ENCODE data around the gene TEX9.

GRCh38 chr15:56464893-56465520 lies 99.8 kb downstream of the TEX9 start, which contains the start of gene MNS1:
- TF ChIP-seq POLR2A (IDR thresholded peaks at IDR 0.05) (no peak), CTCF (IDR thresholded peaks at IDR 0.05) (no peak)
